WTC11 (cell line): Measurements from ENCODE around the gene FKBP5. TPM values are rescaled to one million over a fixed set of nuclear protein-coding genes. Genes with fewer than 3 reads are reported as not detected.

Source experiments
- ATAC-seq: fragments of 200-7000 bp; cut with Tn5 transposase; 2 replicates; pipeline ENCODE4 v1.10.0; 2021; ENCODE audit warnings: mild to moderate bottlenecking, moderate library complexity
- CTCF ChIA-PET: fragments of 300-600 bp; sonication (Branson Sonifier 250); formaldehyde crosslinking; loops from one replicate; lab custom pipeline; 2021; ENCODE audit warnings: antibody characterized with exemption; lab: Charles Lee
- POLR2A ChIA-PET: fragments of 350-600 bp; sonication (Branson Sonifier 250); formaldehyde crosslinking; loops from one replicate; lab custom pipeline; 2021; ENCODE audit warnings: antibody characterized with exemption; lab: Charles Lee
- DNase-seq: peaks from one replicate; pipeline ENCODE4 v3.0.0; 2021; ENCODE audit warnings: low spot score
- H3K27ac Mint-ChIP-seq: 2 replicates; pipeline ENCODE4 v1.8.0; 2021; ENCODE audit warnings: mixed read lengths
- H3K27me3 Mint-ChIP-seq: 2 replicates; pipeline ENCODE4 v1.8.0; 2021; ENCODE audit warnings: low read depth, mild to moderate bottlenecking, moderate library complexity, mixed read lengths
- H3K36me3 Mint-ChIP-seq: 2 replicates; pipeline ENCODE4 v1.8.0; 2021; ENCODE audit warnings: mixed read lengths
- H3K4me1 Mint-ChIP-seq: 2 replicates; pipeline ENCODE4 v1.8.0; 2022; ENCODE audit warnings: mixed read lengths
- H3K4me3 Mint-ChIP-seq: 2 replicates; pipeline ENCODE4 v1.8.0; 2021; ENCODE audit warnings: mild to moderate bottlenecking, moderate library complexity, mixed read lengths
- H3K9me3 Mint-ChIP-seq: 2 replicates; pipeline ENCODE4 v1.8.0; 2021; ENCODE audit warnings: mixed read lengths
- CBFB ChIP-seq: sonication (generic); formaldehyde crosslinking; IDR thresholded peaks from 2 replicates; pipeline ENCODE4 v1.8.1; 2022; ENCODE audit warnings: mild to moderate bottlenecking, low read depth, missing genetic modification reagents
- CREM ChIP-seq: sonication (generic); formaldehyde crosslinking; IDR thresholded peaks from 2 replicates; pipeline ENCODE4 v1.8.1; 2022; ENCODE audit warnings: mild to moderate bottlenecking, missing genetic modification reagents, moderate library complexity
- CTCF ChIP-seq: fragments of 200-600 bp; IDR thresholded peaks from 2 replicates; pipeline ENCODE4 v1.8.0; 2022; ENCODE audit warnings: antibody characterized with exemption
- ESRRA ChIP-seq: sonication (generic); formaldehyde crosslinking; IDR thresholded peaks from 2 replicates; pipeline ENCODE4 v1.8.1; 2022; ENCODE audit warnings: mild to moderate bottlenecking, missing genetic modification reagents, borderline replicate concordance
- FOXP1 ChIP-seq: sonication (generic); formaldehyde crosslinking; IDR thresholded peaks from 2 replicates; pipeline ENCODE4 v1.8.0; 2022; ENCODE audit warnings: missing genetic modification reagents, mild to moderate bottlenecking, moderate library complexity, borderline replicate concordance
- GRHL2 ChIP-seq: fragments of 250-450 bp; sonication (Bioruptor Pico); IDR thresholded peaks from 2 replicates; pipeline ENCODE4 v1.8.0; 2022; ENCODE audit warnings: mild to moderate bottlenecking, moderate library complexity; ENCODE audit not compliant: insufficient replicate concordance, severe bottlenecking
- JUN ChIP-seq: sonication (generic); formaldehyde crosslinking; IDR thresholded peaks from 2 replicates; pipeline ENCODE4 v1.8.0; 2023; ENCODE audit warnings: mild to moderate bottlenecking, missing genetic modification reagents
- NFE2L1 ChIP-seq: sonication (generic); formaldehyde crosslinking; IDR thresholded peaks from 2 replicates; pipeline ENCODE4 v1.8.1; 2023; ENCODE audit warnings: missing genetic modification reagents
- NR3C1 ChIP-seq: sonication (generic); formaldehyde crosslinking; conservative IDR thresholded peaks from 2 replicates; pipeline ENCODE4 v1.8.1; 2023; ENCODE audit warnings: low read depth, mild to moderate bottlenecking, missing genetic modification reagents
- TEAD1 ChIP-seq: sonication (generic); formaldehyde crosslinking; IDR thresholded peaks from 2 replicates; pipeline ENCODE4 v1.8.0; 2022; ENCODE audit warnings: mild to moderate bottlenecking, missing genetic modification reagents
- ZNF138 ChIP-seq: sonication (generic); formaldehyde crosslinking; conservative IDR thresholded peaks from 2 replicates; pipeline ENCODE4 v1.8.1; 2022; ENCODE audit warnings: mild to moderate bottlenecking, moderate library complexity, missing genetic modification reagents
- ZNF416 ChIP-seq: fragments of 250-450 bp; sonication (Bioruptor Pico); IDR thresholded peaks from 2 replicates; pipeline ENCODE4 v1.9.0; 2021; ENCODE audit warnings: mild to moderate bottlenecking, inconsistent platforms
- total RNA-seq: library from RNA; stranded (reverse); gene quantifications from 3 replicates; pipeline ENCODE4 v1.2.3, GENCODE V29; 2021
- TF ChIP-seq, protein P1 (sequence below): sonication (generic); formaldehyde crosslinking; IDR thresholded peaks from 2 replicates; pipeline ENCODE4 v1.8.1; 2023; ENCODE audit warnings: mild to moderate bottlenecking, missing genetic modification reagents
- TF ChIP-seq, protein P2 (sequence below): sonication (generic); formaldehyde crosslinking; IDR thresholded peaks from 2 replicates; pipeline ENCODE4 v1.8.0; 2022; ENCODE audit warnings: mild to moderate bottlenecking, missing genetic modification reagents
- TF ChIP-seq, protein P3 (sequence below): sonication (generic); formaldehyde crosslinking; IDR thresholded peaks from 2 replicates; pipeline ENCODE4 v1.8.0; 2023; ENCODE audit warnings: missing genetic modification reagents, mild to moderate bottlenecking, borderline replicate concordance

The FKBP5 gene
- total RNA-seq, 1 experiment from 2014 or later = 27.2 TPM

GRCh38 chr6:35607517-35608233, 81.0 kb downstream of the FKBP5 start:
- DNase-seq = no peak
- H3K9me3 Mint-ChIP-seq = 0 out of 2 replicates have a peak, but pooled peaks cover 3% of the 10 kb centered on the region
- ChIA-PET CTCF (no interaction called here), POLR2A (no interaction called here)
- H3K27me3 Mint-ChIP-seq = no peaks in the 10 kb centered on the region
- H3K4me3 Mint-ChIP-seq = no peak overlapping the region
- peaks cover 12% of the 10 kb centered on the region for H3K36me3 Mint-ChIP-seq
- peaks cover 12% of the 10 kb centered on the region for H3K4me1 Mint-ChIP-seq
- no peak overlapping the region for H3K27ac Mint-ChIP-seq
- TF ChIP-seq NFE2L1 (CRISPR knock-in tag) = no peak
- no peak for TF ChIP-seq ESRRA (CRISPR knock-in tag)
- no peak for TF ChIP-seq FOXP1 (CRISPR knock-in tag)
- TF ChIP-seq TEAD1 (CRISPR knock-in tag) = no peak
- TF ChIP-seq JUN (CRISPR knock-in tag) = no peak
- no peak for TF ChIP-seq ZNF416 (CRISPR knock-in tag)
- TF ChIP-seq, protein P1, sequence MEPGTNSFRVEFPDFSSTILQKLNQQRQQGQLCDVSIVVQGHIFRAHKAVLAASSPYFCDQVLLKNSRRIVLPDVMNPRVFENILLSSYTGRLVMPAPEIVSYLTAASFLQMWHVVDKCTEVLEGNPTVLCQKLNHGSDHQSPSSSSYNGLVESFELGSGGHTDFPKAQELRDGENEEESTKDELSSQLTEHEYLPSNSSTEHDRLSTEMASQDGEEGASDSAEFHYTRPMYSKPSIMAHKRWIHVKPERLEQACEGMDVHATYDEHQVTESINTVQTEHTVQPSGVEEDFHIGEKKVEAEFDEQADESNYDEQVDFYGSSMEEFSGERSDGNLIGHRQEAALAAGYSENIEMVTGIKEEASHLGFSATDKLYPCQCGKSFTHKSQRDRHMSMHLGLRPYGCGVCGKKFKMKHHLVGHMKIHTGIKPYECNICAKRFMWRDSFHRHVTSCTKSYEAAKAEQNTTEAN = no peak
- TF ChIP-seq, protein P2, sequence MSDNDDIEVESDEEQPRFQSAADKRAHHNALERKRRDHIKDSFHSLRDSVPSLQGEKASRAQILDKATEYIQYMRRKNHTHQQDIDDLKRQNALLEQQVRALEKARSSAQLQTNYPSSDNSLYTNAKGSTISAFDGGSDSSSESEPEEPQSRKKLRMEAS = no peak
- no peak for TF ChIP-seq CBFB (CRISPR knock-in tag)
- no peak for TF ChIP-seq CTCF
- ATAC-seq = no peak

DNA sequence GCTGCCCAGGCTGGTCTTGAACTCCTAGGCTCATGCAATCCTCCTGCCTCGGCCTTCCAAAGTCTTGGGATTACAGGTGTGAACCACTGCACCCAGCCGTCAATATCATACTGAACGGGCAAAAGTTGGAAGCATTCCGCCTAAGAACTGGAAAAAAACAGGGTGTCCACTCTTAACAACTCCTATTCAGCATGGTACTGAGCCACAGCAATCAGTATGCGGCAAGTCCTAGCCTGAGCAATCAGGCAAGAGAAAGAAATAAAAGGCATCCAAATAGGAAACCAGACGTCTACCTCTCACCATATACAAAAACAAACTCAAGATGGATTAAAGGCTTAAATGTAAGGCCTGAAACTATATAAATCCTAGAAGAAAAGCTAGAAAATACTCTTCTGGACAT, 83.1 kb downstream of the FKBP5 start:
- CTCF ChIA-PET = interaction anchor here (0.8 kb wide), 1 partner anchor 83 kb away, joined by 5 read pairs; no protein-coding TSS in a partner anchor
- Mint-ChIP-seq H3K9me3 (0 out of 2 replicates have a peak, but pooled peaks cover 3% of the 10 kb centered on the region), H3K4me1 (peaks cover 26% of the 10 kb centered on the region), H3K36me3 (0 out of 2 replicates have a peak, but pooled peaks cover 4% of the 10 kb centered on the region)
- TF ChIP-seq CREM (CRISPR knock-in tag) = no peak
- TF ChIP-seq TEAD1 (CRISPR knock-in tag) = no peak
- TF ChIP-seq, protein P3, sequence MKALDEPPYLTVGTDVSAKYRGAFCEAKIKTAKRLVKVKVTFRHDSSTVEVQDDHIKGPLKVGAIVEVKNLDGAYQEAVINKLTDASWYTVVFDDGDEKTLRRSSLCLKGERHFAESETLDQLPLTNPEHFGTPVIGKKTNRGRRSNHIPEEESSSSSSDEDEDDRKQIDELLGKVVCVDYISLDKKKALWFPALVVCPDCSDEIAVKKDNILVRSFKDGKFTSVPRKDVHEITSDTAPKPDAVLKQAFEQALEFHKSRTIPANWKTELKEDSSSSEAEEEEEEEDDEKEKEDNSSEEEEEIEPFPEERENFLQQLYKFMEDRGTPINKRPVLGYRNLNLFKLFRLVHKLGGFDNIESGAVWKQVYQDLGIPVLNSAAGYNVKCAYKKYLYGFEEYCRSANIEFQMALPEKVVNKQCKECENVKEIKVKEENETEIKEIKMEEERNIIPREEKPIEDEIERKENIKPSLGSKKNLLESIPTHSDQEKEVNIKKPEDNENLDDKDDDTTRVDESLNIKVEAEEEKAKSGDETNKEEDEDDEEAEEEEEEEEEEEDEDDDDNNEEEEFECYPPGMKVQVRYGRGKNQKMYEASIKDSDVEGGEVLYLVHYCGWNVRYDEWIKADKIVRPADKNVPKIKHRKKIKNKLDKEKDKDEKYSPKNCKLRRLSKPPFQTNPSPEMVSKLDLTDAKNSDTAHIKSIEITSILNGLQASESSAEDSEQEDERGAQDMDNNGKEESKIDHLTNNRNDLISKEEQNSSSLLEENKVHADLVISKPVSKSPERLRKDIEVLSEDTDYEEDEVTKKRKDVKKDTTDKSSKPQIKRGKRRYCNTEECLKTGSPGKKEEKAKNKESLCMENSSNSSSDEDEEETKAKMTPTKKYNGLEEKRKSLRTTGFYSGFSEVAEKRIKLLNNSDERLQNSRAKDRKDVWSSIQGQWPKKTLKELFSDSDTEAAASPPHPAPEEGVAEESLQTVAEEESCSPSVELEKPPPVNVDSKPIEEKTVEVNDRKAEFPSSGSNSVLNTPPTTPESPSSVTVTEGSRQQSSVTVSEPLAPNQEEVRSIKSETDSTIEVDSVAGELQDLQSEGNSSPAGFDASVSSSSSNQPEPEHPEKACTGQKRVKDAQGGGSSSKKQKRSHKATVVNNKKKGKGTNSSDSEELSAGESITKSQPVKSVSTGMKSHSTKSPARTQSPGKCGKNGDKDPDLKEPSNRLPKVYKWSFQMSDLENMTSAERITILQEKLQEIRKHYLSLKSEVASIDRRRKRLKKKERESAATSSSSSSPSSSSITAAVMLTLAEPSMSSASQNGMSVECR (CRISPR knock-in tag) = no peak
- TF ChIP-seq GRHL2 = no peak
- TF ChIP-seq NR3C1 (CRISPR knock-in tag) = no peak
- no peak for TF ChIP-seq ZNF138
- TF ChIP-seq, all 79 proteins: peak for 0
- no peak overlapping the region for H3K4me3 Mint-ChIP-seq
- no peak overlapping the region for H3K27ac Mint-ChIP-seq
- ATAC-seq = no peak
- POLR2A ChIA-PET = no interaction called here
- DNase-seq = no peak
- H3K27me3 Mint-ChIP-seq = no peaks in the 10 kb centered on the region
